ENCODE data around the gene RASL11B. TPM values are rescaled to one million over a fixed set of nuclear protein-coding genes. Genes with fewer than 3 reads are reported as not detected.

RASL11B gene
- total RNA-seq, 2 experiments from 2014 or later = not detected

DNA sequence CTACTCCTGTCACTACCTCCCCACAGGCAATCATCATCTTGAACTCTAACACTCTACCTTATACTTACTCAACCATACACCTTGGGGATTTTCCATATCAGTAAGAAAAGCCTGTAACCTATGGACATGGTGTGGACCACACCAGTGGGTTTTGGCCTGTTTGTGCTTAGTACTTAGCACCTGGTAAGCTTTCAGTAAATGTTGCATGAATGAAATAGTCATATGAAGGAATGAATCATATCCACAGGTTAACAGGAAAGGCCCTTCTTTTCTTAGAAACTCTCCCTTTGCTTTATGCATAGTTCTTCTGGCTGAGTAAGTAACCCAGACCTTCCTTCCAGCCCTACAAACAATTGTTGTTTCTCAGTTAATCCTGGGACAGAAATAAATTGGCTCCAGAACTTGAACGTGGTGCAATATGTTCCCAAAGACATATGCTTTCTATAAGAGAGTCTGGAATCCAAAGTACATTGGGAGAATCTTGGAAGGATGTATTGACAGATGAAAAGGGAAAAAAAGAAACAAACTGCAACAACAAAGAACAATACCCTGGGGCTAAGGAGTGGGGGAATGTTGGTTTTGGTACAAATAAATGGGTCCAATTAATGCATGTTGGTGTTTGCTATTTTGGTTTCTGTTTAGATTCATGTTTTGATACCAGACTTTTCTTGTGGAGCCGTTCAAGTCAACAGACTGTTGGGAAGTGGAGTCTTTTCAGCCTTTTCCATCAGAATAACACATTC lies 27.8 kb downstream of the RASL11B start:
- DNase-seq (ENCODE audit: low spot score) = no peak
- H3K4me3 ChIP-seq (ENCODE audit: low read depth, low read length, poor library complexity, severe bottlenecking) = no peak overlapping the region
- H3K9me3 ChIP-seq (ENCODE audit: low read length) = no peaks in the 10 kb centered on the region
- TF ChIP-seq, protein P1, sequence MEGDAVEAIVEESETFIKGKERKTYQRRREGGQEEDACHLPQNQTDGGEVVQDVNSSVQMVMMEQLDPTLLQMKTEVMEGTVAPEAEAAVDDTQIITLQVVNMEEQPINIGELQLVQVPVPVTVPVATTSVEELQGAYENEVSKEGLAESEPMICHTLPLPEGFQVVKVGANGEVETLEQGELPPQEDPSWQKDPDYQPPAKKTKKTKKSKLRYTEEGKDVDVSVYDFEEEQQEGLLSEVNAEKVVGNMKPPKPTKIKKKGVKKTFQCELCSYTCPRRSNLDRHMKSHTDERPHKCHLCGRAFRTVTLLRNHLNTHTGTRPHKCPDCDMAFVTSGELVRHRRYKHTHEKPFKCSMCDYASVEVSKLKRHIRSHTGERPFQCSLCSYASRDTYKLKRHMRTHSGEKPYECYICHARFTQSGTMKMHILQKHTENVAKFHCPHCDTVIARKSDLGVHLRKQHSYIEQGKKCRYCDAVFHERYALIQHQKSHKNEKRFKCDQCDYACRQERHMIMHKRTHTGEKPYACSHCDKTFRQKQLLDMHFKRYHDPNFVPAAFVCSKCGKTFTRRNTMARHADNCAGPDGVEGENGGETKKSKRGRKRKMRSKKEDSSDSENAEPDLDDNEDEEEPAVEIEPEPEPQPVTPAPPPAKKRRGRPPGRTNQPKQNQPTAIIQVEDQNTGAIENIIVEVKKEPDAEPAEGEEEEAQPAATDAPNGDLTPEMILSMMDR (conservative IDR thresholded peaks at IDR 0.05; ENCODE audit: low read length) = no peak
- TF ChIP-seq EZH2phosphoT487 (IDR thresholded peaks at IDR 0.05; ENCODE audit: borderline replicate concordance, low read depth, low read length) = no peak
- no peaks in the 10 kb centered on the region for H3K9me2 ChIP-seq (ENCODE audit: insufficient read depth, low read length)
- H3K4me1 ChIP-seq (ENCODE audit: insufficient read depth, low read length, poor library complexity, severe bottlenecking) = no peaks in the 10 kb centered on the region
- H4K20me1 ChIP-seq (ENCODE audit: insufficient read depth, low read length) = no peaks in the 10 kb centered on the region
- ChIA-PET POLR2A (no interaction called here), CTCF (ENCODE audit: unreplicated experiment) (no interaction called here)
- H3K79me2 ChIP-seq (ENCODE audit: insufficient read depth, low read depth, low read length) = no peaks in the 10 kb centered on the region
- no peaks in the 10 kb centered on the region for H3K36me3 ChIP-seq (ENCODE audit: insufficient read depth, low read length)
- no peak overlapping the region for H2AFZ ChIP-seq (ENCODE audit: low read length)
- no peak overlapping the region for H3K4me2 ChIP-seq (ENCODE audit: low read length)
- no TSS peak for BruUV-seq (replicated peaks)
- intact Hi-C loops (cut with micrococcal nuclease; ENCODE audit: unreplicated experiment) = no loop called here
- H3K27ac ChIP-seq (ENCODE audit: low read depth, low read length, poor library complexity, severe bottlenecking) = no peak overlapping the region

DNA sequence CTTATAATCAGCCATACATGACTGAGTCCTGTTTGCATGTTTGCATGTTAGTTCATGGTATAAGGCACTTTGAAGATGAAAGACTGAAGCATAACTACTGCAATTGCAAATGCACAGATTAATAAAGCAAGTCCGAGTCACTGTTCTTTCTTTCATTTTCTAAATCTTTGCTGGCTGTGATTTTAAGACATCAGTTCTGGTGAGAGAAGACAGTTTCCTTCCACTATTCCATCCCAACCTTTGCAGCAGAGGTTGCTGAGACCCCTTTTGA lies 28.3 kb downstream of the RASL11B start:
- Histone ChIP-seq H3K4me2 (ENCODE audit: low read length) (no peak overlapping the region), H3K27ac (ENCODE audit: low read depth, low read length, poor library complexity, severe bottlenecking) (no peak overlapping the region), H3K4me3 (ENCODE audit: low read depth, low read length, poor library complexity, severe bottlenecking) (no peak overlapping the region), H3K9me2 (ENCODE audit: insufficient read depth, low read length) (no peaks in the 10 kb centered on the region), H2AFZ (ENCODE audit: low read length) (no peak overlapping the region), H4K20me1 (ENCODE audit: insufficient read depth, low read length) (no peaks in the 10 kb centered on the region), H3K36me3 (ENCODE audit: insufficient read depth, low read length) (no peaks in the 10 kb centered on the region), H3K4me1 (ENCODE audit: insufficient read depth, low read length, poor library complexity, severe bottlenecking) (no peaks in the 10 kb centered on the region), H3K79me2 (ENCODE audit: insufficient read depth, low read depth, low read length) (no peaks in the 10 kb centered on the region), H3K9me3 (ENCODE audit: low read length) (no peaks in the 10 kb centered on the region)
- ChIA-PET CTCF (ENCODE audit: unreplicated experiment) (no interaction called here), POLR2A (no interaction called here)
- TF ChIP-seq, protein P1 (conservative IDR thresholded peaks at IDR 0.05; ENCODE audit: low read length) = no peak
- no peak for TF ChIP-seq EZH2phosphoT487 (IDR thresholded peaks at IDR 0.05; ENCODE audit: borderline replicate concordance, low read depth, low read length)
- no peak for DNase-seq (ENCODE audit: low spot score)
- BruUV-seq (replicated peaks) = no TSS peak
- intact Hi-C loops (cut with micrococcal nuclease; ENCODE audit: unreplicated experiment) = no loop called here

DNA sequence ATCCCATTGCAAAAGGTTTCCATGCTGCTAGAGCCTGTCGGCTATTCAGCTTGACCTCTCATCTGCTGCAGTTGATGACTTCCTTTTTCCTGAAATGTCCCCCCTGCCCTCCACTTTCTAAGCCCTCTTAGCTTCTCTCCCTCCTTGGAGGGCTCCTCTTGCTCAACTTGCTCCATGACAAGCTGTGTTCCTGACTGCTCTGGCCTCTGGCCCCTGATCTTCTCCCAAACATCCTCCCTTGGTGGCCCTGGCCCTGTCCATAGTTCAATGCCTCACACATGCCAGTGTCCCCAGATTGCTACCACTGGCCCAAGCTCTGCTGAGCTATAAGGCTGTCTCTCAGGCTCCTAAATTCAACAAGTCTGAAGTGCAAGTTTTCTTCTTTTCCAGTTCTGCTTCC lies 29.6 kb downstream of the RASL11B start:
- no peaks in the 10 kb centered on the region for H3K9me3 ChIP-seq (ENCODE audit: low read length)
- no peak for DNase-seq (ENCODE audit: low spot score)
- no peaks in the 10 kb centered on the region for H4K20me1 ChIP-seq (ENCODE audit: insufficient read depth, low read length)
- intact Hi-C loops (cut with micrococcal nuclease; ENCODE audit: unreplicated experiment) = no loop called here
- ChIA-PET POLR2A (interaction anchor here (0.6 kb wide), 1 partner anchor 423 kb away, joined by 3 read pairs; no protein-coding TSS in a partner anchor), CTCF (ENCODE audit: unreplicated experiment) (no interaction called here)
- no peaks in the 10 kb centered on the region for H3K36me3 ChIP-seq (ENCODE audit: insufficient read depth, low read length)
- no peak overlapping the region for H2AFZ ChIP-seq (ENCODE audit: low read length)
- no peaks in the 10 kb centered on the region for H3K4me1 ChIP-seq (ENCODE audit: insufficient read depth, low read length, poor library complexity, severe bottlenecking)
- no peak overlapping the region for H3K27ac ChIP-seq (ENCODE audit: low read depth, low read length, poor library complexity, severe bottlenecking)
- H3K9me2 ChIP-seq (ENCODE audit: insufficient read depth, low read length) = no peaks in the 10 kb centered on the region
- H3K79me2 ChIP-seq (ENCODE audit: insufficient read depth, low read depth, low read length) = no peaks in the 10 kb centered on the region
- no TSS peak for BruUV-seq (replicated peaks)
- no peak overlapping the region for H3K4me3 ChIP-seq (ENCODE audit: low read depth, low read length, poor library complexity, severe bottlenecking)
- H3K4me2 ChIP-seq (ENCODE audit: low read length) = no peak overlapping the region
- TF ChIP-seq EZH2phosphoT487 (IDR thresholded peaks at IDR 0.05; ENCODE audit: borderline replicate concordance, low read depth, low read length) = no peak
- TF ChIP-seq, protein P1 (conservative IDR thresholded peaks at IDR 0.05; ENCODE audit: low read length) = no peak

All from OCI-LY7 (cell line).